GM19043 (cell line): ENCODE data around the gene WNK4.
"Not testable (repeated sequence)": the region's sequence is repeated elsewhere in the genome, so short reads cannot be mapped to it uniquely, and the experiment has no call there.

Experiments
- ATAC-seq: cut with Tn5 transposase; IDR thresholded peaks from one replicate; pipeline ENCODE4 v1.9.1; 2021; ENCODE audit warnings: low read depth; ENCODE audit not compliant: unreplicated experiment

WNK4 gene

GRCh38 chr17:42769964-42770363 lies 10.4 kb upstream of the WNK4 start:
- ATAC-seq: not testable (repeated sequence)

GRCh38 chr17:42772945-42773289 lies 7.5 kb upstream of the WNK4 start:
- ATAC-seq: no peak

DNA sequence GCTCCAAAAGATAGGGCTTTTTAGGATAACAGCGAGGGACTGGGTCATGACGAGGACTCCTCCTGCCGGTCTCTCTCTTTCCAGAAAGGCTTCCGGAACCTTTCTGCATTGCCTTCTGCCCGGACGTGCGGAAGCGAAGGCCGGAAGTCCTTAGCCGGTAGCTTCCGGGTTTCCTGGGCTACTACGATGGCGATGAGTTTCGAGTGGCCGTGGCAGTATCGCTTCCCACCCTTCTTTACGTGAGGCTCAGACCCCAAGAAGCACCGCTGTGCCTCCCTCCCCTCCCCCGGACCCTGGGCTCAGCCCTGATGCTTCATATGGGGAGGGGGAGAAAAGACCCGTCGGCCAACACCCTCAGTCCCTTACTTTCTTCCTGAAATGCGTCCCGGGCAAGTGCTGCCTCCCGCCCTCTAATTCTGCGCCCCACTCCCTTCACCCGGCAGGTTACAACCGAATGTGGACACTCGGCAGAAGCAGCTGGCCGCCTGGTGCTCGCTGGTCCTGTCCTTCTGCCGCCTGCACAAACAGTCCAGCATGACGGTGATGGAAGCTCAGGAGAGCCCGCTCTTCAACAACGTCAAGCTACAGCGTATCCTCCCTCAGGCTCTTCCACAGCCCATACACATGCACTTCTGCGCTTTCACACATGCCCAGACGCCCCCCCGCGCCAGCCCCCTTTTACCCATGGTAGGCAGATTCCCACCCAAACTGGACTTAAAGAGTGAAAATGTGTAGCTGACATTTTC lies 6.9 kb upstream of the WNK4 start, which contains the start of gene VPS25:
TSS of gene VPS25 (plus strand) at position 160 of the 746 bp plus-strand sequence. CDS start at position 187, 27 bp downstream.
- no peak for ATAC-seq

DNA sequence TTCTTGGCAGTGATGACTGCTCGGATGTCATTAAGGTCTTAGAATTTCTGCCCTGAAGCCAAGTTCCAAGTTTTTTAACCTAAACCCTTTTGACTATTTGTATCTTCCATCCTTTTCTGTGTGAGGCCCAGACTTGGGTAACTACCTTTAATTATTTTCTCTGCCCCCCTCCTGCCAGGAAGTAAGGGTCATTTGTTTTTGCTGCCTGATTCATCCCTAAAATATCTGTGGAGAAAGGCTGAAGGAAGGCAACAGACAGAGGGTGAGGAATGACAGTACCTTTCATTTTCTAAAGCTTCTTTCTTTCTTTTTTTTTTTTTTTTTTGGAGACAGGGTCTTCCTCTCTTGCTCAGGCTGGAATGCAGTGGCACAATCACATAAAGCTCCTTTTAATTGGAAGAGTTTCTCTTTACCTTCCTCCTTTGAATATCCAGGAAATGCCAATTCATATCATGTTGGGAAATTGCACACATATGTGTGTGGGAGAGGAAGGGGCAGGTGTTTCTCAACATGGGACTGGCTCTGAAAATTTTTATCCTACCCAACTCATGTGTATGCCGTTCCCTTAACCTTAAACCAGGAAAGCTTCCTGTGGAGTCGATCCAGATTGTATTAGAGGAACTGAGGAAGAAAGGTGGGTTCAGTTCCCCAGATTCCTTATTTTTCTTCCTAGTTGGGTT lies 6.2 kb upstream of the WNK4 start:
- no peak for ATAC-seq

- ATAC-seq: no peak
Observed at GRCh38 chr17:42775534-42776098, 4.8 kb upstream of the WNK4 start.

- no peak for ATAC-seq
Observed at GRCh38 chr17:42778570-42778969, 1.8 kb upstream of the WNK4 start.

DNA sequence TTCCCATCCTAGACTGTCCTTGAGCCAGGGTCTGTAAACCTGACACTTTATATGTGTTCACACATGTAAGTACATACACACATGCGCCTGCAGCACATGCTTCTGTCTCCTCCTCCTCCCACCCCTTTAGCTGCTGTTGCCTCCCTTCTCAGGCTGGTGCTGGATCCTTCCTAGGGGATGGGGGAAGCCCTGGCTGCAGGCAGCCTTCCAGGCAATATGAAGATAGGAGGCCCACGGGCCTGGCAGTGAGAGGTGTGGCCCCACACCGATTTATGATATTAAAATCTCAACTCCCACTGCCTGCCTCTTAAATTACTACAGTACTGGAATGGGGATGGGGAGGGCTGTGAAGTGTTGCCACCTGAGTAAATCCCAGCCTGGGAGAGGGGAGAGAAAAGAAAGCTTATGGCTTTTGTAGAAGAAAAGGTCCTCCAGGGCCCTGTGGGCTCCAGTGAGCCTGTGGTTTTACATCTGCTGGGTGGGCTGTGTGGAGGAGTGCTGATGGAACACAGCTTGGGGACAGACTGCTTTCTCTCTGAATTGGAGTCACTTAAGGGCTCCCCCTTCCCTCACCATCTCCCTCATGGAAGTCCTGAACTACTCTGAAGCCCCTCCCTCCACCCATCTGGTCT lies 990 bp upstream of the WNK4 start:
- no peak for ATAC-seq

GRCh38 chr17:42780851-42781638 lies 635 bp downstream of the WNK4 start:
- ATAC-seq: no peak

GRCh38 chr17:42781639-42782165 lies 1.3 kb downstream of the WNK4 start:
- ATAC-seq: no peak

DNA sequence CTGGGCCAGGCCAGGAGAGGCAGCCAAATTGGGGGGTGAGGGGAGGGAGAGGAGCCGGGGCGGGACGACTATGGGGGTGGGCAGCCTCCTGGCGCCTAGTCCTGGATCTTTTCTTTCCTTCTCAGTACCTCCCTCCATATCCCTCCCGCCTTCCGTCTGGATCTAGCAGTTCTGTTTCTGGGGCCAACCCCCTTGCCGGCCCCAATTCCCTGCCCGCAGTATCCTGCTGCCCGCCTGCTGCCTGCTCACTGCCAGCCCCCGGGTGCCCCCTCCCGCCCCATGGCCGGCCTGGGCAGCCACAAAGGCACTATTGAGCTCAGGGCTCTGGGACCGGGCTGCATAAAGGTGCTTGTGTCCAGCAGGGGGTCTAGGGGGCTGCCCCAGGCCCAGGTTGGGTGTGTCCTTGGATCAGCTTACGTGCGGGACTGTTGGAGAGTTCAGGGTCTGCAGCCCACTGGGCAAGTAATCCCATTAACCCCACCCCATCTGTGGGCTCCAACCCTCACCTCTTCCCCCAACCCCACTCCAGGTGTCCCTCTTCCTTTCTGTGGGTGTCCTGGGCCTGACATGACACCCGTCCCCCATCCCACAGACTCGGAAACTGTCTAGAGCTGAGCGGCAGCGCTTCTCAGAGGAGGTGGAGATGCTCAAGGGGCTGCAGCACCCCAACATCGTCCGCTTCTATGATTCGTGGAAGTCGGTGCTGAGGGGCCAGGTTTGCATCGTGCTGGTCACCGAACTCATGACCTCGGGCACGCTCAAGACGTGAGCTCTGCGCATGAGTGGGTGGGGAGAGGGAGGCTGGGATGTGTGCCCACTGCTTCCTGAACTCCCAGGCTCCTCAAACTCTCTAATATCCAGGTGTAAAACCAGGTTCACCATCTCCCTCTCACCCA lies 2.0 kb downstream of the WNK4 start:
- no peak for ATAC-seq

- no peak for ATAC-seq
Observed at GRCh38 chr17:42783062-42783790, 2.8 kb downstream of the WNK4 start.

DNA sequence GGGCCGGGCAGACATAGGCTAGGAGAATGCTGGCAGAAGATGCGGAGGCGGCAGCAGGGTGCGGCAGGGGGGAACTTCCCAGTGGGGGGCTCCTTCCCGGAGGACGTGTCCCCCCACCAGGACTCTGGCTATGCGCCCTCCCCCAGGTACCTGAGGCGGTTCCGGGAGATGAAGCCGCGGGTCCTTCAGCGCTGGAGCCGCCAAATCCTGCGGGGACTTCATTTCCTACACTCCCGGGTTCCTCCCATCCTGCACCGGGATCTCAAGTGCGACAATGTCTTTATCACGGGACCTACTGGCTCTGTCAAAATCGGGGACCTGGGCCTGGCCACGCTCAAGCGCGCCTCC lies 3.4 kb downstream of the WNK4 start:
- no peak for ATAC-seq

DNA sequence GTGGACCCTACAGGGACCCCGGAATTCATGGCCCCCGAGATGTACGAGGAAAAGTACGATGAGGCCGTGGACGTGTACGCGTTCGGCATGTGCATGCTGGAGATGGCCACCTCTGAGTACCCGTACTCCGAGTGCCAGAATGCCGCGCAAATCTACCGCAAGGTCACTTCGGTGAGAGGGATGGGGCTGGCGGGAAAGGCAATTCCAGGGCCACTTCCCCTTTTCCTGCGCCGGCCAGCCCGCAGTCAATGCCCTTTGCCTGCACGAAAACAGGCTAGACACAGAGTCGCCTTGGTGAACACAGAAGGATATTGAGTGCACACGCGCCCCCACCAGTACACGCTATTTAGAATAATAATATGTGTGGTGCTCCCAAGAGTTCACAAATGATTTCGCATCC lies 4.0 kb downstream of the WNK4 start:
- ATAC-seq: no peak

- ATAC-seq: no peak
Observed at GRCh38 chr17:42784811-42785592, 4.6 kb downstream of the WNK4 start.

GRCh38 chr17:42787266-42787665 lies 6.9 kb downstream of the WNK4 start:
- no peak for ATAC-seq

DNA sequence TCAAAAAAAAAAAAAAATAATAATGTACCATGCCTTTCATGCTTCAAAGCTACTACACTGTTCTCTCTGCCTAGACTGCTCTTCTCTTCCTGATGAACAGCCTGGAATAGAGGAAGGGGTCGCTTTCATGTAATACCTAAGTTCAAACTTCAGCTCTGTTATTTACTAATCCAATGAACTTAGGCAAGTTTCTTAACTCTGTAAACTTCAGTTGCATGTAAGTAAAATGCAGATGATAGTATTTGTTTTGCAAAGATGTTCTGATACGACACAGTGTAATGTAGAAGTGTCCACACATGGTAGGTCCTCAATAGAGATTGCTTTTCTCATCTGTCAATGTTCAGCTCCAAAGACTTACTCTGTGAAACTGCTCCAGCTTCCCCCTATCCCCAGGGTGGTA lies 11.5 kb downstream of the WNK4 start:
- no peak for ATAC-seq

DNA sequence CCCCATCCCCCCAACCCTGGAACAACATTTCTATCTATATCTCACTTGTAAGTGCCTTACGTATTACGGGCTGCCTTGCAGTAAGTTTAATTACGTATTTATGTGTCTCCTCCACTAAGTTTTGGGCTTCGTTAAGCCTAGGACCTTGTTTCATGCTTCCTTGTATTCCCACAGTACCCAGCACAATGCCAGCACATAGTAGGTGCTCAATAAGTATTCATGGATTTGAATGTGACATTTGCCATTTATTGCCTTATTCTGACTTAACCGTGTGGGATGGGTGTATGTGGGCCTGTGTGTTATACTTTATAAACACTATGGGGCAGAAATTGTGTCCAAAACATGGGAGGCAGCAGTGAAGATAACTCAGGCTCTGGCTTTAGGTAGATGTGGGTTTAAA lies 12.1 kb downstream of the WNK4 start:
- no peak for ATAC-seq

- no peak for ATAC-seq
Observed at GRCh38 chr17:42795061-42795460, 14.7 kb downstream of the WNK4 start.
